MCF 10A (cell line): ENCODE measurements around the gene CAMTA1. TPM values are rescaled to one million over a fixed set of nuclear protein-coding genes. Genes with fewer than 3 reads are reported as not detected.
"Not testable (repeated sequence)": the region's sequence is repeated elsewhere in the genome, so short reads cannot be mapped to it uniquely, and the experiment has no call there.

ENCODE experiments used
- BruUV-seq: library from RNA; stranded (reverse); fragments of 400-500 nt; replicated peaks from 2 replicates; lab custom pipeline; 2021; lab: Mats Ljungman, UMichigan
- CTCF ChIA-PET: fragments of 300-600 bp; sonication (Branson Sonifier 250); formaldehyde crosslinking; extraction: SDS; loops from one replicate; lab custom pipeline; 2021; ENCODE audit warnings: antibody characterized with exemption, inconsistent platforms; lab: Yijun Ruan, JAX
- POLR2A ChIA-PET: fragments of 300-600, 350-650 bp; sonication (Branson Sonifier 250); formaldehyde crosslinking; extraction: SDS; loops from one replicate; lab custom pipeline; 2020; ENCODE audit warnings: antibody characterized with exemption, inconsistent platforms; lab: Yijun Ruan, JAX
- DNase-seq: peaks from one replicate; pipeline ENCODE4 v3.0.0-alpha.2; 2018; ENCODE audit not compliant: unreplicated experiment
- H3K27ac Mint-ChIP-seq: one replicate; pipeline ENCODE4 v1.8.0; 2022; ENCODE audit warnings: mild to moderate bottlenecking, low read depth, mixed read lengths; ENCODE audit not compliant: unreplicated experiment
- H3K27me3 Mint-ChIP-seq: one replicate; pipeline ENCODE4 v1.8.0; 2022; ENCODE audit warnings: mixed read lengths; ENCODE audit not compliant: insufficient read depth, unreplicated experiment
- H3K36me3 Mint-ChIP-seq: one replicate; pipeline ENCODE4 v1.8.0; 2022; ENCODE audit warnings: mild to moderate bottlenecking, moderate library complexity, mixed read lengths; ENCODE audit not compliant: insufficient read depth, unreplicated experiment
- H3K4me1 Mint-ChIP-seq: one replicate; pipeline ENCODE4 v1.8.0; 2022; ENCODE audit warnings: mixed read lengths; ENCODE audit not compliant: insufficient read depth, unreplicated experiment
- H3K4me3 Mint-ChIP-seq: one replicate; pipeline ENCODE4 v1.8.0; 2022; ENCODE audit warnings: mild to moderate bottlenecking, moderate library complexity, mixed read lengths; ENCODE audit not compliant: unreplicated experiment
- H3K9me3 Mint-ChIP-seq: one replicate; pipeline ENCODE4 v1.8.0; 2022; ENCODE audit warnings: mixed read lengths; ENCODE audit not compliant: unreplicated experiment
- intact Hi-C: fragments of 100-400 bp; cut with micrococcal nuclease; formaldehyde crosslinking; loops from 2 replicates; pipeline ENCODE4 v1.14.1; 2022
- total RNA-seq: library from RNA; stranded (reverse); gene quantifications from 2 replicates; pipeline ENCODE4 v1.2.3, GENCODE V29; 2022
- TF ChIP-seq, protein P1 (sequence below): fragments of 200-600 bp; IDR thresholded peaks from one replicate; pipeline ENCODE4 v1.8.0; 2022; ENCODE audit warnings: antibody characterized with exemption, mild to moderate bottlenecking; ENCODE audit not compliant: unreplicated experiment

Gene CAMTA1
- total RNA-seq, 1 experiment from 2014 or later: 74.1 TPM

DNA sequence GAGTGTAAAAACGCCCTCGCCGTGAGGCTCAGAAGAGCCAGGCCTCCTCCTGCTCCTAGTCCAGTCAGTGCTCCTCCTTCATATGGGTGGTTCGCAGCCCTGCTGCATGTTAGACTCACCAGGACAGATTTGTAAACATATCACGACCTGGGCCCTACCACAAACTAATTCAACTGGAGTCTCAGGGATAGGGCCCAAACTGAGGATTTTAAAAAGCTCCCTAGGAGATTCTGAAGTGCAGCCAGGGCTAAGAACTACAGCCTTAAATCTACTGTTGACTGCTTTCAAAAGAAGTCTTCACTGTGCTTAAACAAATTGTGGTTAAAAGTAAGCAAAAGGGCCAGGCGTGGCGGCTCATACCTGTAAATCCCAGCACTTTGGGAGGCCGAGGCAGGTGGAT lies 57.0 kb downstream of the CAMTA1 start:
- H3K27ac Mint-ChIP-seq: no peak overlapping the region
- no peaks in the 10 kb centered on the region for H3K27me3 Mint-ChIP-seq
- ChIA-PET CTCF (no interaction called here), POLR2A (interaction anchor here (0.6 to 1.4 kb wide), 2 partner anchors 13 to 18 kb away, joined by 3 read pairs; no protein-coding TSS in a partner anchor)
- intact Hi-C loops: no loop called here
- no TSS peak for BruUV-seq
- H3K9me3 Mint-ChIP-seq: no peaks in the 10 kb centered on the region
- no peak overlapping the region for H3K4me3 Mint-ChIP-seq
- TF ChIP-seq, protein P1, sequence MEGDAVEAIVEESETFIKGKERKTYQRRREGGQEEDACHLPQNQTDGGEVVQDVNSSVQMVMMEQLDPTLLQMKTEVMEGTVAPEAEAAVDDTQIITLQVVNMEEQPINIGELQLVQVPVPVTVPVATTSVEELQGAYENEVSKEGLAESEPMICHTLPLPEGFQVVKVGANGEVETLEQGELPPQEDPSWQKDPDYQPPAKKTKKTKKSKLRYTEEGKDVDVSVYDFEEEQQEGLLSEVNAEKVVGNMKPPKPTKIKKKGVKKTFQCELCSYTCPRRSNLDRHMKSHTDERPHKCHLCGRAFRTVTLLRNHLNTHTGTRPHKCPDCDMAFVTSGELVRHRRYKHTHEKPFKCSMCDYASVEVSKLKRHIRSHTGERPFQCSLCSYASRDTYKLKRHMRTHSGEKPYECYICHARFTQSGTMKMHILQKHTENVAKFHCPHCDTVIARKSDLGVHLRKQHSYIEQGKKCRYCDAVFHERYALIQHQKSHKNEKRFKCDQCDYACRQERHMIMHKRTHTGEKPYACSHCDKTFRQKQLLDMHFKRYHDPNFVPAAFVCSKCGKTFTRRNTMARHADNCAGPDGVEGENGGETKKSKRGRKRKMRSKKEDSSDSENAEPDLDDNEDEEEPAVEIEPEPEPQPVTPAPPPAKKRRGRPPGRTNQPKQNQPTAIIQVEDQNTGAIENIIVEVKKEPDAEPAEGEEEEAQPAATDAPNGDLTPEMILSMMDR: no peak
- no peaks in the 10 kb centered on the region for H3K4me1 Mint-ChIP-seq
- DNase-seq: no peak
- peaks cover 11% of the 10 kb centered on the region for H3K36me3 Mint-ChIP-seq

DNA sequence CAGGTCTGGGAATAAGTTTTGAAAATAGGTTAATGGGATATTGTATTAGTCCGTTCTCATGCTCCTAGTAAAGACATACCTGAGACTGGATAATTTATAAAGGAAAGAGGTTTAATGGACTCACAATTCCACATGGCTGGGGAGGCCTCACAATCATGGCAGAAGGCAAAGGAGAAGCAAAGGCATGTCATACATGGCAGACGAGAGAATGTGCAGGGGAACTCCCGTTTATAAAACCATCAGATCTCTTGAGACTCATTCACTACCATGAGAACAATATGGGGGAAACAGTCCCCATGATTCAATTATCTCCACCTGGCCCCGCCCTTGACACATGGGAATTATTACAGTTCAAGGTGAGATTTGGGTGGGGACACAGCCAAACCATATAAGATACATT lies 60.5 kb downstream of the CAMTA1 start:
- H3K9me3 Mint-ChIP-seq, H3K4me3 Mint-ChIP-seq, H3K27me3 Mint-ChIP-seq, DNase-seq, CTCF ChIA-PET, H3K4me1 Mint-ChIP-seq, intact Hi-C loops, BruUV-seq, H3K27ac Mint-ChIP-seq: not testable (repeated sequence)
- POLR2A ChIA-PET: interaction anchor here (0.6 to 1.3 kb wide), 4 partner anchors 26 to 61 kb away, joined by 3 to 5 read pairs (median 3); partner anchors contain the start of gene CAMTA1
- H3K36me3 Mint-ChIP-seq: peaks cover 13% of the 10 kb centered on the region

- Mint-ChIP-seq H3K36me3 (peaks cover 8% of the 10 kb centered on the region), H3K4me1 (peaks cover 12% of the 10 kb centered on the region), H3K27me3 (no peaks in the 10 kb centered on the region), H3K4me3 (no peak overlapping the region), H3K27ac (peak overlapping the region; percentile 13), H3K9me3 (peaks cover 10% of the 10 kb centered on the region)
- intact Hi-C loops: no loop called here
- POLR2A ChIA-PET: interaction anchor here (0.9 kb wide), 1 partner anchor 11 kb away, joined by 4 read pairs; no protein-coding TSS in a partner anchor
- CTCF ChIA-PET: interaction anchor here (0.6 to 1.3 kb wide), 2 partner anchors 9 to 15 kb away, joined by 3 to 4 read pairs; no protein-coding TSS in a partner anchor
- no peak for DNase-seq
- BruUV-seq: no TSS peak
- TF ChIP-seq, protein P1: no peak
Measured at GRCh38 chr1:6848816-6849215, 63.6 kb downstream of the CAMTA1 start.

DNA sequence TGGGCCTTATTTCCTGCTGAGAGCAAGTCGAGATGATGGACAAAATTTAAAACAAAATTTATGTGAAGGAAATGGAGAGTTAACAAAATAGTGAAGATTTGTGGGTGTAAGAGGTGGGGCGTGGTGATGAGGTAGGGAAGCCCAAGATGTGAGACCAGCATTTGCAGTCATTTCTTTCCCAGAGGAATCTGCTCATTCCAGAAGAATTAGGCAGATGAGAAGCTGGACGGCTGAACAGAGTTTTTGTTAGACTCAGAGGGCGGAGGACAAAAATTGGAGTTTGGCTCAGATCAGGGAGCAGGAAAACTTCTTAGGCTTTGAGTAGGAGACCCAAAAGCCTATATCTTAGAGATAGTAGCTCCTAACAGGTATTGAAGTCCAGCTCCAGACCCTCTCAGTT lies 65.3 kb downstream of the CAMTA1 start:
- intact Hi-C loops: no loop called here
- H3K9me3 Mint-ChIP-seq: peaks cover 17% of the 10 kb centered on the region
- peaks cover 21% of the 10 kb centered on the region for H3K4me1 Mint-ChIP-seq
- H3K36me3 Mint-ChIP-seq: peaks cover 9% of the 10 kb centered on the region
- ChIA-PET CTCF (interaction anchor here (0.6 kb wide), 1 partner anchor 132 kb away, joined by 5 read pairs; no protein-coding TSS in a partner anchor), POLR2A (interaction anchor here (0.7 to 1.0 kb wide), 4 partner anchors 8 to 40 kb away, joined by 3 to 4 read pairs (median 3); no protein-coding TSS in a partner anchor)
- DNase-seq: no peak
- TF ChIP-seq, protein P1: no peak
- BruUV-seq: no TSS peak
- peak overlapping the region; percentile 83 for H3K27ac Mint-ChIP-seq
- no peaks in the 10 kb centered on the region for H3K27me3 Mint-ChIP-seq
- no peak overlapping the region for H3K4me3 Mint-ChIP-seq
